Neural cell (in vitro differentiated cells): ENCODE measurements around the gene PAMR1. TPM values are rescaled to one million over a fixed set of nuclear protein-coding genes. Genes with fewer than 3 reads are reported as not detected.

ENCODE experiments used
- H2AFZ ChIP-seq: fragments of 200-600, 300-800 bp; sonication (generic), shearing (Covaris generic); 2 replicates; pipeline ENCODE4 v1.6.0; 2014; ENCODE audit warnings: low read depth, mild to moderate bottlenecking, antibody characterized with exemption, low read length, moderate library complexity
- H3F3A ChIP-seq: fragments of 200-600 bp; shearing (Covaris generic); 2 replicates; pipeline ENCODE4 v1.6.1; 2016; ENCODE audit warnings: mild to moderate bottlenecking, moderate library complexity, mixed read lengths, antibody characterized with exemption, low read length; ENCODE audit not compliant: insufficient read depth, poor library complexity, severe bottlenecking
- H3K27ac ChIP-seq: fragments of 200-600, 300-800 bp; sonication (generic), shearing (Covaris generic); 2 replicates; pipeline ENCODE4 v1.5.1; 2014; ENCODE audit warnings: mild to moderate bottlenecking, low read length, moderate library complexity
- H3K27me3 ChIP-seq: fragments of 300-800, 200-600 bp; sonication (generic), shearing (Covaris generic); 2 replicates; pipeline ENCODE4 v1.6.0; 2014; ENCODE audit warnings: mild to moderate bottlenecking, low read depth, low read length, moderate library complexity; ENCODE audit not compliant: insufficient read depth
- H3K36me3 ChIP-seq: fragments of 300-800, 200-600 bp; sonication (generic), shearing (Covaris generic); 2 replicates; pipeline ENCODE4 v1.5.1; 2014; ENCODE audit warnings: mild to moderate bottlenecking, antibody characterized with exemption, low read length, moderate library complexity; ENCODE audit not compliant: insufficient read depth
- H3K4me2 ChIP-seq: fragments of 300-800, 200-600 bp; sonication (generic), shearing (Covaris generic); 2 replicates; pipeline ENCODE4 v1.6.0; 2014; ENCODE audit warnings: mild to moderate bottlenecking, low read length
- H3K4me3 ChIP-seq: fragments of 300-800, 200-600 bp; sonication (generic), shearing (Covaris generic); 2 replicates; pipeline ENCODE4 v1.5.1; 2014; ENCODE audit warnings: mild to moderate bottlenecking, low read length, moderate library complexity
- H3K79me2 ChIP-seq: fragments of 200-600 bp; shearing (Covaris generic); replicated peaks from 2 replicates; pipeline ENCODE4 v1.6.0; 2014; ENCODE audit warnings: mild to moderate bottlenecking, low read length, moderate library complexity; ENCODE audit not compliant: insufficient read depth
- H3K9ac ChIP-seq: fragments of 300-800, 200-600 bp; sonication (generic), shearing (Covaris generic); 2 replicates; pipeline ENCODE4 v1.6.1; 2016; ENCODE audit warnings: mild to moderate bottlenecking, low read length, mixed read lengths
- H3K9me2 ChIP-seq: fragments of 200-600 bp; shearing (Covaris generic); 2 replicates; pipeline ENCODE4 v1.6.1; 2016; ENCODE audit warnings: mild to moderate bottlenecking, low read length, mixed read lengths; ENCODE audit not compliant: insufficient read depth
- H3K9me3 ChIP-seq: fragments of 200-600, 300-800 bp; sonication (generic), shearing (Covaris generic); 2 replicates; pipeline ENCODE4 v1.6.1; 2016; ENCODE audit warnings: mild to moderate bottlenecking, mixed run types, low read length, moderate library complexity, mixed read lengths
- H4K20me1 ChIP-seq: fragments of 200-600 bp; shearing (Covaris generic); 2 replicates; pipeline ENCODE4 v1.6.1; 2016; ENCODE audit warnings: mild to moderate bottlenecking, mixed run types; ENCODE audit not compliant: insufficient read depth
- CTCF ChIP-seq: fragments of 450-650 bp; IDR thresholded peaks from 2 replicates; pipeline ENCODE4 v1.5.1; 2014; ENCODE audit warnings: antibody characterized with exemption, mild to moderate bottlenecking, moderate library complexity; ENCODE audit not compliant: poor library complexity, severe bottlenecking
- EP300 ChIP-seq: fragments of 450-650 bp; conservative IDR thresholded peaks from 2 replicates; pipeline ENCODE4 v1.6.1; 2014; ENCODE audit warnings: antibody characterized with exemption, mild to moderate bottlenecking, moderate library complexity; ENCODE audit not compliant: poor library complexity, severe bottlenecking
- EZH2 ChIP-seq: fragments of 200-600, 300-800 bp; shearing (Covaris generic), sonication (generic); IDR thresholded peaks from 2 replicates; pipeline ENCODE4 v1.6.1; 2014; ENCODE audit warnings: antibody characterized with exemption, low read length, borderline replicate concordance, mild to moderate bottlenecking; ENCODE audit not compliant: insufficient read depth, poor library complexity, severe bottlenecking
- MXI1 ChIP-seq: fragments of 450-650 bp; conservative IDR thresholded peaks from 2 replicates; pipeline ENCODE4 v1.6.1; 2014; ENCODE audit warnings: antibody characterized with exemption, mild to moderate bottlenecking; ENCODE audit not compliant: poor library complexity, severe bottlenecking
- POLR2AphosphoS5 ChIP-seq: IDR thresholded peaks from 2 replicates; pipeline ENCODE4 v1.6.1; 2012
- RAD21 ChIP-seq: fragments of 450-650 bp; conservative IDR thresholded peaks from 2 replicates; pipeline ENCODE4 v1.6.1; 2014; ENCODE audit warnings: antibody characterized with exemption, mild to moderate bottlenecking, moderate library complexity
- REST ChIP-seq: IDR thresholded peaks from 2 replicates; pipeline ENCODE4 v1.6.1; 2012; ENCODE audit warnings: borderline replicate concordance
- SMC3 ChIP-seq: fragments of 450-650 bp; conservative IDR thresholded peaks from 2 replicates; pipeline ENCODE4 v1.6.1; 2014; ENCODE audit warnings: antibody characterized with exemption, mild to moderate bottlenecking, moderate library complexity; ENCODE audit not compliant: poor library complexity
- TAF1 ChIP-seq: IDR thresholded peaks from 2 replicates; pipeline ENCODE4 v1.6.1; 2012; ENCODE audit warnings: low read depth
- polyA plus RNA-seq: library from polyadenylated mRNA; depleted of rRNA; stranded (reverse); fragments of >200 nt; gene quantifications from 2 replicates; pipeline ENCODE4 v1.2.3, GENCODE V29; 2014

The PAMR1 gene
- polyA plus RNA-seq, 1 donor from 2014 or later, result 0.48 TPM

GRCh38 chr11:35524780-35525179 lies 636 bp downstream of the PAMR1 start:
- no peaks in the 10 kb centered on the region for H4K20me1 ChIP-seq
- no peak overlapping the region for H3K4me2 ChIP-seq
- no peak overlapping the region for H3K4me3 ChIP-seq
- H3K27ac ChIP-seq, result no peak overlapping the region
- no peaks in the 10 kb centered on the region for H3K9me3 ChIP-seq
- H3K79me2 ChIP-seq, result no peaks in the 10 kb centered on the region
- no peak overlapping the region for H2AFZ ChIP-seq
- no peak for TF ChIP-seq EZH2
- no peak for TF ChIP-seq TAF1
- TF ChIP-seq MXI1, result no peak
- TF ChIP-seq CTCF, result no peak
- TF ChIP-seq EP300, result no peak
- TF ChIP-seq REST, result no peak
- no peak overlapping the region for H3K9ac ChIP-seq
- H3F3A ChIP-seq, result no peaks in the 10 kb centered on the region
- H3K9me2 ChIP-seq, result no peaks in the 10 kb centered on the region
- H3K27me3 ChIP-seq, result peaks cover 17% of the 10 kb centered on the region
- H3K36me3 ChIP-seq, result no peaks in the 10 kb centered on the region

GRCh38 chr11:35523861-35524260 lies 1.6 kb downstream of the PAMR1 start:
- H3K4me2 ChIP-seq, result no peak overlapping the region
- no peak overlapping the region for H2AFZ ChIP-seq
- no peak overlapping the region for H3K27ac ChIP-seq
- no peaks in the 10 kb centered on the region for H3F3A ChIP-seq
- H4K20me1 ChIP-seq, result no peaks in the 10 kb centered on the region
- H3K27me3 ChIP-seq, result peaks cover 17% of the 10 kb centered on the region
- no peaks in the 10 kb centered on the region for H3K36me3 ChIP-seq
- H3K9me3 ChIP-seq, result no peaks in the 10 kb centered on the region
- no peaks in the 10 kb centered on the region for H3K9me2 ChIP-seq
- H3K4me3 ChIP-seq, result no peak overlapping the region
- TF ChIP-seq POLR2AphosphoS5 (no peak), MXI1 (no peak), REST (no peak), EZH2 (no peak), TAF1 (no peak), RAD21 (no peak), SMC3 (no peak), CTCF (no peak), EP300 (no peak)
- H3K9ac ChIP-seq, result no peak overlapping the region
- no peaks in the 10 kb centered on the region for H3K79me2 ChIP-seq
